ENCODE measurements around the gene ARV1. TPM values are rescaled to one million over a fixed set of nuclear protein-coding genes. Genes with fewer than 3 reads are reported as not detected.
"Not testable (repeated sequence)": the region's sequence is repeated elsewhere in the genome, so short reads cannot be mapped to it uniquely, and the experiment has no call there.

Gene ARV1
- total RNA-seq, 1 donor from 2014 or later: 11.0 TPM

GRCh38 chr1:231011963-231012362 is 33.1 kb downstream of the ARV1 start:
- DNase-seq (ENCODE audit: low spot score) (no peak), ATAC-seq (no peak)
- intact Hi-C loops (cut with DNase I): no loop called here

GRCh38 chr1:231013391-231014015 is 34.6 kb downstream of the ARV1 start:
- intact Hi-C loops (cut with DNase I): no loop called here
- ATAC-seq (no peak), DNase-seq (ENCODE audit: low spot score) (no peak)

GRCh38 chr1:231016234-231016633 is 37.3 kb downstream of the ARV1 start:
- no peak for DNase-seq (ENCODE audit: low spot score)
- intact Hi-C loops (cut with DNase I): no loop called here
- ATAC-seq: no peak

GRCh38 chr1:231016966-231017365 is 38.1 kb downstream of the ARV1 start:
- ATAC-seq (no peak), DNase-seq (ENCODE audit: low spot score) (no peak)
- intact Hi-C loops (cut with DNase I): no loop called here

- DNase-seq (ENCODE audit: low spot score) (no peak), ATAC-seq (no peak)
- intact Hi-C loops (cut with DNase I): no loop called here
Observed at GRCh38 chr1:231019711-231020110, 40.8 kb downstream of the ARV1 start.

GRCh38 chr1:231020139-231020601 is 41.3 kb downstream of the ARV1 start:
- ATAC-seq (no peak), DNase-seq (ENCODE audit: low spot score) (no peak)
- intact Hi-C loops (cut with DNase I): no loop called here

- intact Hi-C loops (cut with DNase I): no loop called here
- DNase-seq (ENCODE audit: low spot score): no peak
- ATAC-seq: no peak
Observed at GRCh38 chr1:231020816-231021215, 41.9 kb downstream of the ARV1 start.

- ATAC-seq (no peak), DNase-seq (ENCODE audit: low spot score) (no peak)
- intact Hi-C loops (cut with DNase I): no loop called here
Observed at GRCh38 chr1:231021540-231022031, 42.7 kb downstream of the ARV1 start.

GRCh38 chr1:231022543-231022942 is 43.6 kb downstream of the ARV1 start:
- ATAC-seq: not testable (repeated sequence)

GRCh38 chr1:231023150-231023549 is 44.3 kb downstream of the ARV1 start:
- no peak for DNase-seq (ENCODE audit: low spot score)
- no peak for ATAC-seq
- intact Hi-C loops (cut with DNase I): no loop called here

More at GRCh38 chr1:231022543-231022942, 43.6 kb downstream of the ARV1 start:
- intact Hi-C loops (cut with DNase I); DNase-seq (ENCODE audit: low spot score): not testable (repeated sequence)

GRCh38 chr1:231026576-231026975 is 47.7 kb downstream of the ARV1 start:
- no peak for DNase-seq (ENCODE audit: low spot score)
- intact Hi-C loops (cut with DNase I): no loop called here
- ATAC-seq: no peak

- no peak for DNase-seq (ENCODE audit: low spot score)
- intact Hi-C loops (cut with DNase I): no loop called here
- ATAC-seq: no peak
Observed at GRCh38 chr1:231027136-231027925, 48.4 kb downstream of the ARV1 start.

- intact Hi-C loops (cut with DNase I): no loop called here
- DNase-seq (ENCODE audit: low spot score): no peak
- ATAC-seq: no peak
Observed at GRCh38 chr1:231027971-231028370, 49.1 kb downstream of the ARV1 start.

GRCh38 chr1:231028682-231029081 is 49.8 kb downstream of the ARV1 start:
- no peak for ATAC-seq

GRCh38 chr1:231029247-231029646 is 50.4 kb downstream of the ARV1 start:
- ATAC-seq; DNase-seq (ENCODE audit: low spot score); intact Hi-C loops (cut with DNase I): not testable (repeated sequence)

More at GRCh38 chr1:231028682-231029081, 49.8 kb downstream of the ARV1 start:
- intact Hi-C loops (cut with DNase I): no loop called here
- DNase-seq (ENCODE audit: low spot score): no peak

GRCh38 chr1:231029841-231030240 is 50.9 kb downstream of the ARV1 start:
- no peak for DNase-seq (ENCODE audit: low spot score)
- ATAC-seq: no peak
- intact Hi-C loops (cut with DNase I): no loop called here

- ATAC-seq (no peak), DNase-seq (ENCODE audit: low spot score) (no peak)
- intact Hi-C loops (cut with DNase I): no loop called here
Observed at GRCh38 chr1:231032963-231033362, 54.1 kb downstream of the ARV1 start.

- DNase-seq (ENCODE audit: low spot score): no peak
- intact Hi-C loops (cut with DNase I): no loop called here
- no peak for ATAC-seq
Observed at GRCh38 chr1:231035799-231036198, 56.9 kb downstream of the ARV1 start.

- ATAC-seq: no peak
- intact Hi-C loops (cut with DNase I): no loop called here
- no peak for DNase-seq (ENCODE audit: low spot score)
Observed at GRCh38 chr1:231036416-231036815, 57.5 kb downstream of the ARV1 start.
